ENCODE results near the gene DCLK1. TPM values are rescaled to one million over a fixed set of nuclear protein-coding genes. Genes with fewer than 3 reads are reported as not detected.

DCLK1 gene
- total RNA-seq, 2 experiments from 2014 or later: not detected

GRCh38 chr13:36148446-36148845 lies 17.3 kb upstream of the DCLK1 start:
- DNase-seq (no peak), ATAC-seq (no peak)
- POLR2A ChIA-PET: no interaction called here
- H3K27ac Mint-ChIP-seq: no peak overlapping the region
- no peaks in the 10 kb centered on the region for H3K27me3 Mint-ChIP-seq (ENCODE audit: low read depth)
- no peaks in the 10 kb centered on the region for H3K9me3 Mint-ChIP-seq (ENCODE audit: insufficient read depth)
- no peaks in the 10 kb centered on the region for H3K36me3 Mint-ChIP-seq (ENCODE audit: low read depth)
- H3K4me1 Mint-ChIP-seq (ENCODE audit: low read depth): no peaks in the 10 kb centered on the region
- CTCF ChIA-PET: no interaction called here
- H3K4me3 Mint-ChIP-seq: no peak overlapping the region

- H3K4me1 Mint-ChIP-seq (ENCODE audit: low read depth): no peaks in the 10 kb centered on the region
- no peaks in the 10 kb centered on the region for H3K36me3 Mint-ChIP-seq (ENCODE audit: low read depth)
- CTCF ChIA-PET: no interaction called here
- ATAC-seq (no peak), DNase-seq (no peak)
- no peak overlapping the region for H3K4me3 Mint-ChIP-seq
- POLR2A ChIA-PET: no interaction called here
- H3K27me3 Mint-ChIP-seq (ENCODE audit: low read depth): no peaks in the 10 kb centered on the region
- no peak overlapping the region for H3K27ac Mint-ChIP-seq
- H3K9me3 Mint-ChIP-seq (ENCODE audit: insufficient read depth): no peaks in the 10 kb centered on the region
These were observed 16.1 kb upstream of the DCLK1 start for GRCh38 chr13:36147330-36147729.

GRCh38 chr13:36146511-36147269 lies 15.5 kb upstream of the DCLK1 start:
- Mint-ChIP-seq H3K9me3 (ENCODE audit: insufficient read depth) (no peaks in the 10 kb centered on the region), H3K27me3 (ENCODE audit: low read depth) (no peaks in the 10 kb centered on the region), H3K27ac (no peak overlapping the region), H3K36me3 (ENCODE audit: low read depth) (no peaks in the 10 kb centered on the region), H3K4me1 (ENCODE audit: low read depth) (no peaks in the 10 kb centered on the region), H3K4me3 (no peak overlapping the region)
- CTCF ChIA-PET: no interaction called here
- no peak for DNase-seq
- no peak for ATAC-seq
- POLR2A ChIA-PET: no interaction called here

- ChIA-PET CTCF (no interaction called here), POLR2A (no interaction called here)
- Mint-ChIP-seq H3K9me3 (ENCODE audit: insufficient read depth) (no peaks in the 10 kb centered on the region), H3K27me3 (ENCODE audit: low read depth) (no peaks in the 10 kb centered on the region), H3K36me3 (ENCODE audit: low read depth) (no peaks in the 10 kb centered on the region), H3K4me3 (no peak overlapping the region), H3K4me1 (ENCODE audit: low read depth) (no peaks in the 10 kb centered on the region), H3K27ac (no peak overlapping the region)
- ATAC-seq (no peak), DNase-seq (no peak)
These were observed 12.6 kb upstream of the DCLK1 start for GRCh38 chr13:36143738-36144137.

DNA sequence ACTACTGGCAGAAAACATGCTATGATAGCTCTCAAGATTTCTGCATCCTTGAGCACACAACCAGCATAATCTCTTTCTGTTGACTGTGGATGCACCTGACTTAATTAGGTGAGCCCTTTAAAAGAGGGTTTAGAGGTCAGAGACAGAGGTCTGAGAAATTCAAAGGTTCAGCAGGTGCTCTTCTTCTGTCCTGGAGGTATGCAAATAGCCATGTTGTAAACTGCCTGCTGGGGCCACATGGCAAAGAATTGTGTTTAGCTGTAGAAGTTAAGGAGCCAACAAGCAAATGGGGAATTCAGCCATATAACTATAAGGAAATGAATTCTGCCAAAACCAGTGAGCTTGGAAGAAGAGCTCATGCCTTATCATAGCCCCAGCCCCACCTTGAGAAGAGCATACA lies 11.6 kb upstream of the DCLK1 start:
- Mint-ChIP-seq H3K36me3 (ENCODE audit: low read depth) (no peaks in the 10 kb centered on the region), H3K4me1 (ENCODE audit: low read depth) (no peaks in the 10 kb centered on the region), H3K9me3 (ENCODE audit: insufficient read depth) (no peaks in the 10 kb centered on the region), H3K4me3 (no peak overlapping the region), H3K27me3 (ENCODE audit: low read depth) (no peaks in the 10 kb centered on the region), H3K27ac (no peak overlapping the region)
- ATAC-seq (no peak), DNase-seq (no peak)
- POLR2A ChIA-PET: no interaction called here
- CTCF ChIA-PET: no interaction called here

DNA sequence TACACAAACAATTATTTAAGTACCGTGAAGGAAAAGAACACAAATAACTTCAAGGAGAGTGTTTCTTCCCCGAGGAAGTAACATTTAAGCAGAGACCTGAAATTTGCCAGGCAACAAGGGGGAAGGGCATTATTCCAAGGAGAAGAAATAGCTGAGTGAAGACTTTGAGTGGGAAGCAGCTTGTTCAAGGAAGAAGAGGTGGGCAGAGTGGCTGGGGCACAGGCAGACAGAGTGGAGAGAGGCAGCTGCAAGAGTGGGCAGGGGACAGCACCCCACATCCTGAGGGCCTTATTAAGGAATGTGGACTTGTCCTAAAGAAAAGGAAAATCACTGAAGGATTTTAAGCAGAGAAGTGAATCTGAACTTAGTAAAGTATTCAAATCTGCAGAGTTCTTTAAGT lies 4.7 kb upstream of the DCLK1 start:
- Mint-ChIP-seq H3K27ac (no peak overlapping the region), H3K4me1 (ENCODE audit: low read depth) (no peaks in the 10 kb centered on the region), H3K4me3 (no peak overlapping the region), H3K9me3 (ENCODE audit: insufficient read depth) (no peaks in the 10 kb centered on the region), H3K27me3 (ENCODE audit: low read depth) (peaks cover 12% of the 10 kb centered on the region), H3K36me3 (ENCODE audit: low read depth) (no peaks in the 10 kb centered on the region)
- POLR2A ChIA-PET: no interaction called here
- CTCF ChIA-PET: no interaction called here
- DNase-seq (no peak), ATAC-seq (no peak)

DNA sequence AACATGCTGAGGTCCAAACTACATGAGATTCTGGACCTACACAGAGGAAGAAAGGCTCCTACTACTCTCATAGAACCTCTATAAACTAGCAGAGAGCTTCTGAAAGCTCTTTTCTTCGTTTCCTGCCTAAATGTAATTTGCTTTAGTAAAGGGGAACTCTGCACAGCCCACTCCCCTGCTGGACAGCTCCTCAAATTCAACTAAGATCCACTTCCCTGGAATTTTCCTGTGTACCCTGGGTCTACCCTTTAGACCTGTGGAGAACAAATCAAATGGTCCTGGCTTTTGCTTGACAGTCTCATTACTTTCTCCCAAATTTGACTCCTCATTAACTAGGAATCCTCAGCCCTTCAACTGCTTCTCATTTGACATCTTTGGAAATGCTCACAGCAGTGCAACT lies 3.5 kb upstream of the DCLK1 start:
- Mint-ChIP-seq H3K27me3 (ENCODE audit: low read depth) (peaks cover 18% of the 10 kb centered on the region), H3K4me3 (no peak overlapping the region), H3K36me3 (ENCODE audit: low read depth) (no peaks in the 10 kb centered on the region), H3K27ac (no peak overlapping the region), H3K4me1 (ENCODE audit: low read depth) (no peaks in the 10 kb centered on the region), H3K9me3 (ENCODE audit: insufficient read depth) (no peaks in the 10 kb centered on the region)
- CTCF ChIA-PET: no interaction called here
- DNase-seq (no peak), ATAC-seq (no peak)
- POLR2A ChIA-PET: no interaction called here

GRCh38 chr13:36133950-36134626 lies 2.9 kb upstream of the DCLK1 start:
- no peaks in the 10 kb centered on the region for H3K9me3 Mint-ChIP-seq (ENCODE audit: insufficient read depth)
- ChIA-PET POLR2A (no interaction called here), CTCF (no interaction called here)
- peaks cover 18% of the 10 kb centered on the region for H3K27me3 Mint-ChIP-seq (ENCODE audit: low read depth)
- no peak overlapping the region for H3K4me3 Mint-ChIP-seq
- no peak overlapping the region for H3K27ac Mint-ChIP-seq
- no peaks in the 10 kb centered on the region for H3K36me3 Mint-ChIP-seq (ENCODE audit: low read depth)
- ATAC-seq (no peak), DNase-seq (no peak)
- no peaks in the 10 kb centered on the region for H3K4me1 Mint-ChIP-seq (ENCODE audit: low read depth)

- CTCF ChIA-PET: no interaction called here
- DNase-seq: no peak
- H3K4me1 Mint-ChIP-seq (ENCODE audit: low read depth): no peaks in the 10 kb centered on the region
These were observed 1.2 kb upstream of the DCLK1 start for GRCh38 chr13:36132376-36132775.

GRCh38 chr13:36131931-36132297 lies 732 bp upstream of the DCLK1 start:
- Mint-ChIP-seq H3K9me3 (ENCODE audit: insufficient read depth) (no peaks in the 10 kb centered on the region), H3K4me1 (ENCODE audit: low read depth) (no peaks in the 10 kb centered on the region), H3K27me3 (ENCODE audit: low read depth) (peaks cover 18% of the 10 kb centered on the region), H3K36me3 (ENCODE audit: low read depth) (no peaks in the 10 kb centered on the region), H3K27ac (no peak overlapping the region), H3K4me3 (no peak overlapping the region)
- ATAC-seq (no peak), DNase-seq (no peak)
- POLR2A ChIA-PET: no interaction called here
- CTCF ChIA-PET: no interaction called here

More at GRCh38 chr13:36132376-36132775, 1.2 kb upstream of the DCLK1 start:
- no peak for ATAC-seq
- H3K4me3 Mint-ChIP-seq: no peak overlapping the region
- POLR2A ChIA-PET: no interaction called here
- H3K9me3 Mint-ChIP-seq (ENCODE audit: insufficient read depth): no peaks in the 10 kb centered on the region
- no peaks in the 10 kb centered on the region for H3K36me3 Mint-ChIP-seq (ENCODE audit: low read depth)
- peaks cover 18% of the 10 kb centered on the region for H3K27me3 Mint-ChIP-seq (ENCODE audit: low read depth)
- no peak overlapping the region for H3K27ac Mint-ChIP-seq

- DNase-seq (no peak), ATAC-seq (no peak)
- H3K9me3 Mint-ChIP-seq (ENCODE audit: insufficient read depth): no peaks in the 10 kb centered on the region
- no peak overlapping the region for H3K27ac Mint-ChIP-seq
- H3K4me3 Mint-ChIP-seq: no peak overlapping the region
- peaks cover 18% of the 10 kb centered on the region for H3K27me3 Mint-ChIP-seq (ENCODE audit: low read depth)
- ChIA-PET POLR2A (no interaction called here), CTCF (no interaction called here)
- no peaks in the 10 kb centered on the region for H3K4me1 Mint-ChIP-seq (ENCODE audit: low read depth)
- H3K36me3 Mint-ChIP-seq (ENCODE audit: low read depth): no peaks in the 10 kb centered on the region
These were observed 495 bp downstream of the DCLK1 start for GRCh38 chr13:36130552-36131221.

DNA sequence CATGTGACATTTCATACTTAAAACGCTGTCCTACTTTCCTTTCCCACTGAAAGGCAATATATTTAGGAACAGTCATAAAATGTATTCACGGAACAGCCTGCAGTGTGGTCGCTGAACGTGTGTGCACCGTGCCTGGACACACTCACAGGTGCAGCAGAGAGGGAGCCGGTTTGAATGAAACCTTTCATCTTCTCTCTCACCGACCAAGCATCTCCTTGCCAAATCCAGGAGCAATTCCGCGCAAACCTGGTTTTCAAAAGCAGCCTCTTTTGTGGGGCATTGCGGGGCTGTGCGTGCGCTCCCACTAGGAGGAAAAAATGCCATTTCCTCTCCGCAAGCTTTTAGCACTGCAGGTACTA lies 1.0 kb downstream of the DCLK1 start:
- H3K9me3 Mint-ChIP-seq (ENCODE audit: insufficient read depth): no peaks in the 10 kb centered on the region

More for the DNA sequence above, 1.0 kb downstream of the DCLK1 start:
- POLR2A ChIA-PET: no interaction called here
- ATAC-seq (no peak), DNase-seq (no peak)
- Mint-ChIP-seq H3K4me1 (ENCODE audit: low read depth) (no peaks in the 10 kb centered on the region), H3K27me3 (ENCODE audit: low read depth) (peaks cover 18% of the 10 kb centered on the region), H3K4me3 (no peak overlapping the region), H3K27ac (no peak overlapping the region), H3K36me3 (ENCODE audit: low read depth) (no peaks in the 10 kb centered on the region)
- CTCF ChIA-PET: no interaction called here
